GM12878 (cell line): Measurements from ENCODE around the gene GPR34. TPM values are rescaled to one million over a fixed set of nuclear protein-coding genes. Genes with fewer than 3 reads are reported as not detected.

Experiments used
- ATAC-seq: fragments of 200-7000 bp; cut with Tn5 transposase; 3 replicates; pipeline ENCODE4 v1.9.1; 2020; ENCODE audit warnings: mild to moderate bottlenecking, moderate library complexity
- BruUV-seq: library from RNA; stranded (reverse); fragments of 400-500 nt; replicated peaks from 2 replicates; lab custom pipeline; 2021; lab: Mats Ljungman, UMichigan
- CTCF ChIA-PET: fragments of 300-600 bp; sonication (Branson Sonifier 250); formaldehyde crosslinking; extraction: SDS; loops from one replicate; lab custom pipeline; 2021; ENCODE audit warnings: inconsistent platforms; lab: Yijun Ruan, JAX
- POLR2A ChIA-PET: fragments of 350-600 bp; formaldehyde crosslinking; extraction: SDS; loops from one replicate; lab custom pipeline; 2021; ENCODE audit warnings: inconsistent platforms; lab: Charles Lee
- RAD21 ChIA-PET: fragments of 300-600 bp; sonication (Branson Sonifier 250); formaldehyde crosslinking; loops from one replicate; lab custom pipeline; 2023; ENCODE audit warnings: antibody characterized with exemption; ENCODE audit not compliant: unreplicated experiment; lab: Charles Lee
- SMC1A ChIA-PET: fragments of 300-600 bp; sonication (Branson Sonifier 250); formaldehyde crosslinking; loops from one replicate; lab custom pipeline; 2023; ENCODE audit not compliant: unreplicated experiment, uncharacterized antibody; lab: Charles Lee
- DNase-seq: peaks from one replicate; pipeline ENCODE4 v3.0.0-alpha.2; 2011; ENCODE audit warnings: low read depth, low spot score
- FAIRE-seq: peaks from 3 replicates; lab custom pipeline; 2011; peaks lifted over from hg19 to GRCh38; lab: Jason Lieb, UNC
- H2AFZ ChIP-seq: 2 replicates; pipeline ENCODE4 v1.6.0; 2011; ENCODE audit warnings: low read depth, low read length, control low read depth; ENCODE audit not compliant: control insufficient read depth
- H3K27ac ChIP-seq: 2 replicates; pipeline ENCODE4 v1.5.1; 2011; ENCODE audit warnings: control low read depth; ENCODE audit not compliant: control insufficient read depth, insufficient read depth
- H3K27me3 ChIP-seq, 2 experiments: replicated peaks in 1 of 2; 2 replicates each; pipeline versions ENCODE4 v1.6.0 to v1.6.1; 2011; ENCODE audit warnings: low read length in 1 of 2; ENCODE audit not compliant: control insufficient read depth in 2 of 2, insufficient read depth in 2 of 2
- H3K36me3 ChIP-seq, 2 experiments: 2 replicates each; pipeline ENCODE4 v1.5.1; 2011; ENCODE audit warnings: low read length in 1 of 2; ENCODE audit not compliant: control insufficient read depth in 2 of 2, insufficient read depth in 2 of 2
- H3K4me1 ChIP-seq: 2 replicates; pipeline ENCODE4 v1.6.1; 2011; ENCODE audit warnings: mild to moderate bottlenecking, low read length, moderate library complexity, mixed read lengths; ENCODE audit not compliant: control insufficient read depth, insufficient read depth
- H3K4me2 ChIP-seq: 2 replicates; pipeline ENCODE4 v1.6.0; 2011; ENCODE audit warnings: control low read depth; ENCODE audit not compliant: control insufficient read depth, insufficient read depth
- H3K4me3 ChIP-seq: fragments of 200-600 bp; sonication (generic); 2 replicates; pipeline ENCODE4 v1.5.1; 2016
- H3K79me2 ChIP-seq: 2 replicates; pipeline ENCODE4 v1.6.0; 2011; ENCODE audit warnings: low read length; ENCODE audit not compliant: control insufficient read depth, insufficient read depth
- H3K9ac ChIP-seq: 2 replicates; pipeline ENCODE4 v1.8.0; 2011; ENCODE audit warnings: low read length, control low read depth, mixed read lengths; ENCODE audit not compliant: control insufficient read depth, insufficient read depth
- H3K9me3 ChIP-seq: replicated peaks from 3 replicates; pipeline ENCODE4 v1.5.1; 2011; ENCODE audit warnings: mild to moderate bottlenecking, low read length; ENCODE audit not compliant: control insufficient read depth, insufficient read depth
- H4K20me1 ChIP-seq: 2 replicates; pipeline ENCODE4 v1.6.0; 2011; ENCODE audit not compliant: control insufficient read depth, insufficient read depth
- BHLHE40 ChIP-seq, 2 experiments: fragments of 450-650 bp in 1 of 2; IDR thresholded peaks; 2 replicates each; pipeline ENCODE4 v1.6.1; 2011 to 2017; ENCODE audit warnings: low read depth in 2 of 2, borderline replicate concordance in 1 of 2, improper control_type of control experiment in 1 of 2, low read length in 1 of 2, mild to moderate bottlenecking in 1 of 2
- CREB1 ChIP-seq: IDR thresholded peaks from 2 replicates; pipeline ENCODE4 v1.6.1; 2012; ENCODE audit warnings: low read depth, mild to moderate bottlenecking, inconsistent platforms
- DPF2 ChIP-seq: fragments of 450-650 bp; IDR thresholded peaks from 2 replicates; pipeline ENCODE4 v1.6.1; 2017; ENCODE audit warnings: mild to moderate bottlenecking
- HCFC1 ChIP-seq: fragments of 150-350 bp; IDR thresholded peaks from 2 replicates; pipeline ENCODE4 v1.6.1; 2014; ENCODE audit warnings: low read length
- MEF2A ChIP-seq: IDR thresholded peaks from 2 replicates; pipeline ENCODE4 v1.6.1; 2011; ENCODE audit warnings: low read depth, mild to moderate bottlenecking, low read length, moderate library complexity; ENCODE audit not compliant: insufficient read depth
- PML ChIP-seq: IDR thresholded peaks from 2 replicates; pipeline ENCODE4 v1.6.1; 2012; ENCODE audit warnings: low read length, inconsistent platforms
- RELA ChIP-seq: fragments of 450-650 bp; IDR thresholded peaks from 2 replicates; pipeline ENCODE4 v1.8.0; 2014; ENCODE audit warnings: borderline replicate concordance; ENCODE audit not compliant: partially characterized antibody
- USF1 ChIP-seq: IDR thresholded peaks from 2 replicates; pipeline ENCODE4 v1.6.1; 2011; ENCODE audit warnings: borderline replicate concordance, low read depth, mild to moderate bottlenecking, moderate library complexity, mixed read lengths, low read length; ENCODE audit not compliant: insufficient read depth; ENCODE audit errors: extremely low read length
- USF2 ChIP-seq: IDR thresholded peaks from 2 replicates; pipeline ENCODE4 v1.6.1; 2011; ENCODE audit warnings: low read depth, low read length, improper control_type of control experiment, borderline replicate concordance
- ZNF592 ChIP-seq: fragments of 450-650 bp; IDR thresholded peaks from 2 replicates; pipeline ENCODE4 v1.6.1; 2017; ENCODE audit warnings: mild to moderate bottlenecking, moderate library complexity
- WGBS: methylation state at CpG from one replicate; pipeline ENCODE4 v1.1.6; 2016; ENCODE audit warnings: low lambda C conversion rate; ENCODE audit not compliant: insufficient replicate concordance, insufficient coverage; ENCODE audit errors: missing lambda C conversion rate; 5-methylcytosine and 5-hydroxymethylcytosine counted together
- in situ Hi-C: fragments of 300-500 bp; cut with MboI; formaldehyde crosslinking; loops from 9 replicates; pipeline ENCODE4 v1.14.3; 2018; ENCODE audit warnings: mixed read lengths
- intact Hi-C: fragments of 100-400 bp; cut with micrococcal nuclease; formaldehyde crosslinking; loops from one replicate; pipeline ENCODE4 v1.14.2; 2022; ENCODE audit not compliant: unreplicated experiment
- polyA plus RNA-seq, 11 experiments: library from polyadenylated mRNA; depleted of rRNA in 4 of 11; unstranded in 6 of 11; stranded (reverse) in 5 of 11; fragments of >200 nt; fragmentation: Nextera tagmentation in 4 of 11; fragmentation: Illumina TruSeq in 1 of 11; extraction: Ambion mirVana in 4 of 11; extraction: Trizol in 1 of 11; gene quantifications; 1 replicate in 1 of 11; 2 replicates in 10 of 11; pipeline versions ENCODE4 v1.2.1 to v1.2.3, GENCODE V29; 2011 to 2016; ENCODE audit warnings: inconsistent platforms in 2 of 11, missing spikeins in 2 of 11, low read depth in 1 of 11
- total RNA-seq, 4 experiments: library from RNA; depleted of rRNA in 3 of 4; stranded (reverse); fragments of >200 nt in 3 of 4; fragmentation: Illumina TruSeq in 1 of 4; extraction: Trizol in 1 of 4; gene quantifications; 2 replicates each; pipeline versions ENCODE4 v1.2.1 to v1.2.3, GENCODE V29; 2013 to 2021
- TF ChIP-seq, protein P1 (sequence below): IDR thresholded peaks from 2 replicates; pipeline ENCODE4 v1.6.1; 2011; ENCODE audit warnings: mild to moderate bottlenecking, low read depth, low read length, moderate library complexity; ENCODE audit not compliant: insufficient replicate concordance
- TF ChIP-seq, protein P2 (sequence below): IDR thresholded peaks from 2 replicates; pipeline ENCODE4 v1.6.1; 2012; ENCODE audit warnings: low read depth, low read length, improper control_type of control experiment

GPR34 gene
- total and polyA plus RNA-seq, 10 of the 15 experiments (the other 5 are each of a cell fraction or from before 2014, with no cell fraction given): 0.12 to 0.84 (median 0.28) TPM; not detected in 1

DNA sequence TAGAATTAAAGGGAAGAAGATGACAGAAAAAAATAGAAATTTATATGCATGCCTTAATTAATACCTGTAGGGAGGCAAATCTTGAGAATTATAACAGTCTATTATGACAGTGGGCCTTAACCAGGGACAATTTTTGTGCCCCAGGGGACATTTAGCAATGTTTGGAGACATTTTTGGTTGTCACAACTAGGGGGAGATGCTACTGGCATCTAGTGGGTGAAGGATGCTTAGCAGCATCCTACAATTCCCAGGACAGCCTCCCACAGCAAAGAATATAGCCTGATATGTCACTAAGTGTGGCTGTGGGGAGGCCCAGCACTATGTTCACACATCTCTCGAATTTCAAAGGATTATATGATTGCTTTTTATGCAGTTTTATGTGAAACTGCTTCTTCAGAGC lies 45.8 kb downstream of the GPR34 start (continued):
- TF ChIP-seq, protein P1, sequence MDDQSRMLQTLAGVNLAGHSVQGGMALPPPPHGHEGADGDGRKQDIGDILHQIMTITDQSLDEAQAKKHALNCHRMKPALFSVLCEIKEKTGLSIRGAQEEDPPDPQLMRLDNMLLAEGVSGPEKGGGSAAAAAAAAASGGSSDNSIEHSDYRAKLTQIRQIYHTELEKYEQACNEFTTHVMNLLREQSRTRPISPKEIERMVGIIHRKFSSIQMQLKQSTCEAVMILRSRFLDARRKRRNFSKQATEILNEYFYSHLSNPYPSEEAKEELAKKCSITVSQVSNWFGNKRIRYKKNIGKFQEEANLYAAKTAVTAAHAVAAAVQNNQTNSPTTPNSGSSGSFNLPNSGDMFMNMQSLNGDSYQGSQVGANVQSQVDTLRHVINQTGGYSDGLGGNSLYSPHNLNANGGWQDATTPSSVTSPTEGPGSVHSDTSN: no peak
- TF ChIP-seq, protein P2, sequence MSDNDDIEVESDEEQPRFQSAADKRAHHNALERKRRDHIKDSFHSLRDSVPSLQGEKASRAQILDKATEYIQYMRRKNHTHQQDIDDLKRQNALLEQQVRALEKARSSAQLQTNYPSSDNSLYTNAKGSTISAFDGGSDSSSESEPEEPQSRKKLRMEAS: no peak
- TF ChIP-seq ZNF592: no peak
- TF ChIP-seq PML: no peak

DNA sequence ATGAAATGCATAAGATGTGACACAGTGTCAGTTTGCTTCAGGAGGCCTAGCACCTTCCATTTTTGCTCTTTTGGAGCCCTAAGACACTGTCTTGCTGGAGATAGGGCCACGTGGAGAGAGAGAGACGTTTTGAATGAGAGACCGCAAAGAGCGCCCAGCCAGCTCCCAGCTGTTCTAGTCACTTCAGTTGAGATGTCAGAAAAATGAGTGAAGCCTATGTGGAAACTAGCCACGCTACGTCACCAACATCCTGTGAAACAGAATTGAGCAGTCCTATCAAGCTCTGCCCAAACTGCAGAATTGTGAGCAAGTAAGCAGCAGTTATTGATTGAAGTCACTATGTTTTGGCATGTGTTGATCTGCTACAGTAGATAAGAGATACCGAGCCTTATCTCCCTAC lies 48.3 kb downstream of the GPR34 start:
- in situ Hi-C loops: no loop called here
- no peak overlapping the region for H3K9ac ChIP-seq
- H3K27me3 ChIP-seq: no peaks in the 10 kb centered on the region
- FAIRE-seq (no peak), ATAC-seq (no peak), DNase-seq (no peak)
- SMC1A ChIA-PET: interaction anchor here (0.6 kb wide), 1 partner anchor 103 kb away, joined by 3 read pairs; no protein-coding TSS in a partner anchor
- intact Hi-C loops: loop anchor here (10.0 kb wide), 1 partner anchor 402 kb away; the partner anchor contains the start of gene DDX3X
- H3K4me2 ChIP-seq: no peak overlapping the region
- H3K36me3 ChIP-seq: no peaks in the 10 kb centered on the region
- H3K4me3 ChIP-seq: no peak overlapping the region
- CTCF ChIA-PET: no interaction called here
- RAD21 ChIA-PET: no interaction called here
- 52% methylated on average over 7 of the region's 7 CpGs for WGBS
- H3K4me1 ChIP-seq: peaks cover 10% of the 10 kb centered on the region
- POLR2A ChIA-PET: no interaction called here
- no peaks in the 10 kb centered on the region for H4K20me1 ChIP-seq
- no peaks in the 10 kb centered on the region for H3K79me2 ChIP-seq
- no peaks in the 10 kb centered on the region for H3K9me3 ChIP-seq
- BruUV-seq: no TSS peak
- no peak overlapping the region for H3K27ac ChIP-seq
- H2AFZ ChIP-seq: no peak overlapping the region
- TF ChIP-seq RELA (no peak), BHLHE40 (IDR thresholded peaks at IDR 0.05; ENCODE audit: borderline replicate concordance in 1 of 2, low read depth in 2 of 2, low read length in 1 of 2) (no peak), DPF2 (no peak), USF2 (no peak), MEF2A (no peak), HCFC1 (no peak), USF1 (no peak), CREB1 (no peak)
